Heart left ventricle (tissue), 16 donors: Measurements from ENCODE around the gene PPIL1. TPM values are rescaled to one million over a fixed set of nuclear protein-coding genes. Genes with fewer than 3 reads are reported as not detected.

Experiments
- ATAC-seq, 4 donors: fragments of 200-7000 bp; cut with Tn5 transposase; one replicate each; pipeline ENCODE4 v1.9.1; 2020 to 2022; ENCODE audit warnings: moderate library complexity in 4 of 4, mild to moderate bottlenecking in 3 of 4, moderate number of reproducible peaks in 1 of 4
- DNase-seq, 5 donors: peaks; one replicate each; pipeline ENCODE4 v3.0.0-alpha.2; 2020
- H3K27ac ChIP-seq, 12 donors: fragments of 200-600 bp; sonication (generic) in 4 of 12; one replicate each; pipeline versions ENCODE4 v1.5.0 to v1.8.0; 2016 to 2022; ENCODE audit warnings: mild to moderate bottlenecking in 2 of 12
- H3K27me3 ChIP-seq, 9 donors: fragments of 200-600 bp; sonication (generic) in 2 of 9; one replicate each; pipeline versions ENCODE4 v1.5.1 to v1.8.0; 2016 to 2022; ENCODE audit warnings: mild to moderate bottlenecking in 3 of 9
- H3K36me3 ChIP-seq, 9 donors: fragments of 200-600 bp; sonication (generic) in 2 of 9; one replicate each; pipeline versions ENCODE4 v1.5.0 to v1.8.0; 2018 to 2022; ENCODE audit warnings: mild to moderate bottlenecking in 2 of 9
- H3K4me1 ChIP-seq, 12 donors: fragments of 200-600 bp; sonication (generic) in 4 of 12; one replicate each; pipeline versions ENCODE4 v1.5.0 to v1.8.0; 2016 to 2022; ENCODE audit warnings: mild to moderate bottlenecking in 3 of 12
- H3K4me3 ChIP-seq, 12 donors: fragments of 200-600 bp; sonication (generic) in 4 of 12; one replicate each; pipeline versions ENCODE4 v1.5.0 to v1.8.0; 2017 to 2022; ENCODE audit warnings: mild to moderate bottlenecking in 9 of 12, moderate library complexity in 4 of 12
- H3K9me3 ChIP-seq, 12 donors: fragments of 200-600 bp; sonication (generic) in 4 of 12; one replicate each; pipeline versions ENCODE4 v1.5.0 to v1.8.0; 2016 to 2022; ENCODE audit warnings: mild to moderate bottlenecking in 1 of 12
- CTCF ChIP-seq, 12 donors: fragments of 200-600 bp; sonication (generic) in 4 of 12; IDR thresholded peaks; one replicate each; pipeline versions ENCODE4 v1.5.0 to v1.8.0; 2018 to 2022; ENCODE audit warnings: antibody characterized with exemption in 12 of 12, mild to moderate bottlenecking in 5 of 12
- POLR2A ChIP-seq, 2 donors: fragments of 450-650 bp; IDR thresholded peaks; one replicate each; pipeline ENCODE4 v1.6.1; 2017; ENCODE audit warnings: antibody characterized with exemption in 2 of 2, mild to moderate bottlenecking in 2 of 2, moderate library complexity in 2 of 2
- WGBS, 4 donors: extraction: QIAGEN DNeasy Blood & Tissue Kit in 2 of 4; methylation state at CpG; one replicate each; pipeline versions ENCODE4 v1.1.5 to v1.1.7; 2013 to 2018; 5-methylcytosine and 5-hydroxymethylcytosine counted together
- intact Hi-C, 10 donors: fragments of 100-400 bp; cut with DNase I; formaldehyde crosslinking; loops; one replicate each; pipeline versions ENCODE4 v1.11.1 to v1.14.2; 2022
- polyA plus RNA-seq, 2 donors: library from polyadenylated mRNA; stranded (reverse); fragments of 200-250 nt; gene quantifications; one replicate each; pipeline ENCODE4 v1.2.3, GENCODE V29; 2013
- total RNA-seq, 9 donors: library from RNA; depleted of rRNA in 2 of 9; stranded (reverse); fragments of >200 nt in 2 of 9; fragmentation: NEBNext Ultra II Directional in 3 of 9; extraction: Animal tissue kit (Norgen Biotek cat#: 25700) in 3 of 9; gene quantifications; one replicate each; pipeline versions ENCODE4 v1.1.0 to v1.2.4, GENCODE V29; 2016 to 2023
- donor health status: ischemic (EF 13 %, LVEDD 7.1; RV severe dilation, severe dysfunction).
- donor health status: healthy with polysubstance abuse.
- donor health status: DM: no; HTN: yes; CAD: no.
- donor health status: DM: no; HTN: no; CAD: no.
- donor health status: ischemic (EF 25% LVEDD 6.9; RV normal size, moderate dysfunction).
- donor health status: ischemic (EF 25% LVEDD 5.7; RV mildly dilated, moderate dysfunction).
- donor health status: healthy.
- donor health status: DM: yes; HTN: yes; CAD: no.
- donor health status: ischemic (EF 35%, LVEDD 5.7; RV mildly dilated, moderate dysfunction).
- donor health status: nonischemic (EF 11% LVEDD 7.7; RV severe dilation, severe dysfunction).
- donor health status: DM: yes; HTN: yes; CAD: no.
- donor health status: PGD.
- donor health status: ischemic (EF 29% LVEDD 5.4; RV normal size, mild dysfunction).
- donor health status: nonischemic (EF 23%, LVEDD 6.1; RV moderate dilation, normal function).

Gene PPIL1
- total and polyA plus RNA-seq, 11 donors, result 30.9 to 69.3 (median 42.6) TPM

GRCh38 chr6:36805917-36806316, 68.7 kb downstream of the PPIL1 start:
- ATAC-seq, result peak in 1 of 4 donors; percentile 5
- TF ChIP-seq POLR2A (IDR thresholded peaks at IDR 0.05), result no peak
- TF ChIP-seq CTCF (IDR thresholded peaks at IDR 0.05), result no peak
- intact Hi-C loops, result loop anchor here in 1 of 10 donors (5.0 kb wide), 1 partner anchor 36 kb away; no protein-coding TSS in a partner anchor
- peaks cover 0 to 8% (median 0%) of the 10 kb centered on the region in 12 donors for H3K4me1 ChIP-seq
- 86 to 94% (median 89%) methylated on average over 4 to 8 of the region's 8 CpGs for WGBS, 4 donors
- no peak overlapping the region for H3K4me3 ChIP-seq
- H3K27me3 ChIP-seq, result no peaks in the 10 kb centered on the region
- H3K9me3 ChIP-seq, result no peaks in the 10 kb centered on the region
- DNase-seq, result no peak
- no peak overlapping the region for H3K27ac ChIP-seq
- H3K36me3 ChIP-seq, result no peaks in the 10 kb centered on the region

DNA sequence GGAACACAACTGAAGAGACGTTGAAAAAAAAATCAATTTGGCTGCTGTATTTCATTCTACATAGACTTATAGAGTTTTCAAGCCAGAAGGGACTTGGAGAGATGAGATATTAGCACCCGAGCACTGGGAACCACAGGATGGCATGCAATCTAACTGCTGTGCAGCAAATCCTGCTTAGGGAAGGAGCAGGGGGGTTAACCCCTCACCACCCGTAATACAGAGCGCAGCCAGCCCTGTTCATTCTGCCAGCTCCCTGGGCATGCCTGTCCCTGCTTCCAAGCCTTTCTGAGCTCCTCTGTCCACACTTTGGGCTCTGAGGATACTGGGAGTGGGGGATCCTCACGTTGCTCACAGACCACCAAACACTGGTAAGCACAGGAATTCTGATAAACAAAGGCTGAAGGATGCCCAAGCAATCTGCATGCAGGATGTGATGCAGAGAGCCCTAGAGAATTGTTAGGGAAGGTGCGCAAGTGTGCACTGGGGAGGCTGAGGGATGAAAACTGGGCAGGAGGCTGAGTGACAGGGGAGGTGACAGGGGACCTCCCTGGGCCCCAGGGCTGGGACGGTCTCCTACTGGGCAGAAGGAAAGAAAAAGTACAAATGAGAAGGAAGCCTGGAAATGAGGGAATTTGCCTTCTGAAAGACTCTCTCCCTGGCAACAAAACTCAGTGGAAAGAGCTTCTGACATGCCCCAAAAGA, 69.4 kb downstream of the PPIL1 start:
- no peak overlapping the region for H3K27ac ChIP-seq
- H3K4me3 ChIP-seq, result no peak overlapping the region
- no peaks in the 10 kb centered on the region for H3K9me3 ChIP-seq
- no peaks in the 10 kb centered on the region for H3K27me3 ChIP-seq
- no peak for DNase-seq
- H3K4me1 ChIP-seq, result peaks cover 0 to under 1% (median 0%) of the 10 kb centered on the region in 12 donors
- TF ChIP-seq POLR2A (IDR thresholded peaks at IDR 0.05), result no peak
- TF ChIP-seq CTCF (IDR thresholded peaks at IDR 0.05), result no peak
- WGBS, 4 donors, result 59 to 68% (median 65%) methylated on average over 7 of the region's 7 CpGs
- intact Hi-C loops, result loop anchor here in 1 of 10 donors (5.0 kb wide), 1 partner anchor 37 kb away; no protein-coding TSS in a partner anchor
- peak in 1 of 4 donors; percentile 10 for ATAC-seq
- no peaks in the 10 kb centered on the region for H3K36me3 ChIP-seq

Other genes starting within 250 kb of the PPIL1 start
- 100 to 1,000 TPM in 4 of 9 donors, 10 to 100 TPM in 5; 27.5 to 164 (median 99.8) TPM for gene CDKN1A, start 196.1 kb downstream of the PPIL1 start, total RNA-seq
- gene CDKN1A, start 196.1 kb downstream of the PPIL1 start, polyA plus RNA-seq, result 100 to 1,000 TPM in 1 of 2 donors, 10 to 100 TPM in 1; 36.2 to 658 TPM
- under 1 TPM in 5 of 9 donors, not detected in 4; 0.06 to 0.32 (median 0.09) TPM for gene RAB44, start 177.0 kb downstream of the PPIL1 start, total RNA-seq
- gene RAB44, start 177.0 kb downstream of the PPIL1 start, polyA plus RNA-seq, result under 1 TPM in 1 of 2 donors, not detected in 1; 0.04 TPM
- gene CPNE5, start 35.4 kb downstream of the PPIL1 start, total RNA-seq, result 100 to 1,000 TPM in 1 of 9 donors, 10 to 100 TPM in 7, 1 to 10 TPM in 1; 5.2 to 111 (median 28.4) TPM
- 10 to 100 TPM in 1 of 2 donors, 1 to 10 TPM in 1; 4.0 to 12.1 TPM for gene CPNE5, start 35.4 kb downstream of the PPIL1 start, polyA plus RNA-seq
- 10 to 100 TPM; 54.2 to 86.2 (median 75.5) TPM for gene C6orf89, start 11.1 kb upstream of the PPIL1 start, total RNA-seq
- gene C6orf89, start 11.1 kb upstream of the PPIL1 start, polyA plus RNA-seq, result 10 to 100 TPM; 34.0 to 55.9 TPM
- 10 to 100 TPM in 7 of 9 donors, 1 to 10 TPM in 2; 7.5 to 36.2 (median 12.1) TPM for gene PI16, start 79.9 kb upstream of the PPIL1 start, total RNA-seq
- 10 to 100 TPM in 1 of 2 donors, 1 to 10 TPM in 1; 5.7 to 23.5 TPM for gene PI16, start 79.9 kb upstream of the PPIL1 start, polyA plus RNA-seq
- 100 to 1,000 TPM; 144 to 320 (median 193) TPM for gene MTCH1, start 111.4 kb upstream of the PPIL1 start, total RNA-seq
- gene MTCH1, start 111.4 kb upstream of the PPIL1 start, polyA plus RNA-seq, result 100 to 1,000 TPM; 104 to 367 TPM
- 10 to 100 TPM in 2 of 9 donors, 1 to 10 TPM in 7; 1.4 to 45.8 (median 4.9) TPM for gene FGD2, start 130.9 kb upstream of the PPIL1 start, total RNA-seq
- 1 to 10 TPM; 4.1 to 6.9 TPM for gene FGD2, start 130.9 kb upstream of the PPIL1 start, polyA plus RNA-seq